ENCODE data around the gene SNAPC2. TPM values are rescaled to one million over a fixed set of nuclear protein-coding genes. Genes with fewer than 3 reads are reported as not detected.
A peak's percentile ranks its signal among the peaks of the same experiment; 100 is the strongest.

SNAPC2 gene
- total and polyA plus RNA-seq, 2 of the 13 experiments (the other 11 are each of a cell fraction or from before 2014, with no cell fraction given), result 10.2 to 12.7 TPM

DNA sequence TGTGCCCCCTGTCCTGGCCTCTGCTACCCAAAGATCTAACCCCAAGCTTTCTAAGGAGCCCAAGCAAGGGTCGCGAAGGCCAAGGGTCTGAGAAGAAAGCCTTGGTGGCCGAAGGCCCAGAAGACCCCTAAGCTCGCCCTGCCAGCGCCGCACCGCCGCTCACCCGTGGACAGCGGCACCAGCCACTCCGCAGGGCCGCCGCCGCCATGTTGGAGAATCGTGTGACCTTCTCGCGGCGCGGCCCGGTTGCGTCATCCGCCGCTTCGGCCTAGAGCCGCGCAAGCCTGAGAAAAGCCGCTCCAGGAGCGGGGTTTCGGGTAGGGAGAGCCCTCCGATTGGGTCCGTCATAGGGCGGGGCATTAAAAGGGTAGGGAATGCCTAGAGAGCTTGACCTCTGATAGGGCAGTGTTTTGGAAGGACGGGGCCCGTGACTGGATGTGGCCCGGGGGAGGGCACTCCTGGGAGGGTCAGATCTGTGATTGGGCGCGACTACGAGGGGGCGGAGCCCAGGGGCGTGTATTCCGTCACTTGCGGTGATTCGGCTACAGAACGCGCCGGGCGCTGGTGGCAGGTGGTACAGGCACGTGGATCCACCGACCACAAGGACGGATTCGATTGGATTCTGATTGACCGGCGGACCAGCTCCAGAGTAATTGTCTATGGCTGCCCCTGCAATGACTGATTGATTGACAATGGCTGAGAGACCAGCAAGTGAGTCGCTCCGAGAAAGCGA lies 23.5 kb downstream of the SNAPC2 start, which contains the start of gene TIMM44 (continued):
- TF ChIP-seq, protein P1, sequence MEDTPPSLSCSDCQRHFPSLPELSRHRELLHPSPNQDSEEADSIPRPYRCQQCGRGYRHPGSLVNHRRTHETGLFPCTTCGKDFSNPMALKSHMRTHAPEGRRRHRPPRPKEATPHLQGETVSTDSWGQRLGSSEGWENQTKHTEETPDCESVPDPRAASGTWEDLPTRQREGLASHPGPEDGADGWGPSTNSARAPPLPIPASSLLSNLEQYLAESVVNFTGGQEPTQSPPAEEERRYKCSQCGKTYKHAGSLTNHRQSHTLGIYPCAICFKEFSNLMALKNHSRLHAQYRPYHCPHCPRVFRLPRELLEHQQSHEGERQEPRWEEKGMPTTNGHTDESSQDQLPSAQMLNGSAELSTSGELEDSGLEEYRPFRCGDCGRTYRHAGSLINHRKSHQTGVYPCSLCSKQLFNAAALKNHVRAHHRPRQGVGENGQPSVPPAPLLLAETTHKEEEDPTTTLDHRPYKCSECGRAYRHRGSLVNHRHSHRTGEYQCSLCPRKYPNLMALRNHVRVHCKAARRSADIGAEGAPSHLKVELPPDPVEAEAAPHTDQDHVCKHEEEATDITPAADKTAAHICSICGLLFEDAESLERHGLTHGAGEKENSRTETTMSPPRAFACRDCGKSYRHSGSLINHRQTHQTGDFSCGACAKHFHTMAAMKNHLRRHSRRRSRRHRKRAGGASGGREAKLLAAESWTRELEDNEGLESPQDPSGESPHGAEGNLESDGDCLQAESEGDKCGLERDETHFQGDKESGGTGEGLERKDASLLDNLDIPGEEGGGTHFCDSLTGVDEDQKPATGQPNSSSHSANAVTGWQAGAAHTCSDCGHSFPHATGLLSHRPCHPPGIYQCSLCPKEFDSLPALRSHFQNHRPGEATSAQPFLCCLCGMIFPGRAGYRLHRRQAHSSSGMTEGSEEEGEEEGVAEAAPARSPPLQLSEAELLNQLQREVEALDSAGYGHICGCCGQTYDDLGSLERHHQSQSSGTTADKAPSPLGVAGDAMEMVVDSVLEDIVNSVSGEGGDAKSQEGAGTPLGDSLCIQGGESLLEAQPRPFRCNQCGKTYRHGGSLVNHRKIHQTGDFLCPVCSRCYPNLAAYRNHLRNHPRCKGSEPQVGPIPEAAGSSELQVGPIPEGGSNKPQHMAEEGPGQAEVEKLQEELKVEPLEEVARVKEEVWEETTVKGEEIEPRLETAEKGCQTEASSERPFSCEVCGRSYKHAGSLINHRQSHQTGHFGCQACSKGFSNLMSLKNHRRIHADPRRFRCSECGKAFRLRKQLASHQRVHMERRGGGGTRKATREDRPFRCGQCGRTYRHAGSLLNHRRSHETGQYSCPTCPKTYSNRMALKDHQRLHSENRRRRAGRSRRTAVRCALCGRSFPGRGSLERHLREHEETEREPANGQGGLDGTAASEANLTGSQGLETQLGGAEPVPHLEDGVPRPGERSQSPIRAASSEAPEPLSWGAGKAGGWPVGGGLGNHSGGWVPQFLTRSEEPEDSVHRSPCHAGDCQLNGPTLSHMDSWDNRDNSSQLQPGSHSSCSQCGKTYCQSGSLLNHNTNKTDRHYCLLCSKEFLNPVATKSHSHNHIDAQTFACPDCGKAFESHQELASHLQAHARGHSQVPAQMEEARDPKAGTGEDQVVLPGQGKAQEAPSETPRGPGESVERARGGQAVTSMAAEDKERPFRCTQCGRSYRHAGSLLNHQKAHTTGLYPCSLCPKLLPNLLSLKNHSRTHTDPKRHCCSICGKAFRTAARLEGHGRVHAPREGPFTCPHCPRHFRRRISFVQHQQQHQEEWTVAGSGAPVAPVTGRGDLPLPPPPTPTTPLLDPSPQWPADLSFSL (CRISPR knock-in tag; IDR thresholded peaks at IDR 0.05), result no peak
- TF ChIP-seq ZNF451 (CRISPR knock-in tag; IDR thresholded peaks at IDR 0.05) (0 out of 2 replicates have a peak, but pooled peaks have one; percentile 32), NFYC (CRISPR knock-in tag; IDR thresholded peaks at IDR 0.05) (peak; percentile 90), MIXL1 (CRISPR knock-in tag; IDR thresholded peaks at IDR 0.05) (0 out of 2 replicates have a peak, but pooled peaks have one; percentile 30), TEAD2 (CRISPR knock-in tag; IDR thresholded peaks at IDR 0.05) (no peak), KAT7 (CRISPR knock-in tag; IDR thresholded peaks at IDR 0.05; ENCODE audit: borderline replicate concordance) (peak; percentile 78; the same call in 1 of the 2 replicates), SAP130 (CRISPR knock-in tag; IDR thresholded peaks at IDR 0.05; ENCODE audit: low read depth) (peak; percentile 96), KDM5B (CRISPR knock-in tag; IDR thresholded peaks at IDR 0.05; ENCODE audit: borderline replicate concordance) (peak; percentile 87; the same call in 1 of the 2 replicates), BORCS8-MEF2B (CRISPR knock-in tag; IDR thresholded peaks at IDR 0.05) (peak; percentile 80), ZNF598 (CRISPR knock-in tag; IDR thresholded peaks at IDR 0.05; ENCODE audit: borderline replicate concordance) (peak; percentile 60; the same call in 1 of the 2 replicates), HNRNPLL (IDR thresholded peaks at IDR 0.05; ENCODE audit: low read depth, low read length, poor library complexity, severe bottlenecking) (peak; percentile 98), ZSCAN9 (CRISPR knock-in tag; IDR thresholded peaks at IDR 0.05; ENCODE audit: borderline replicate concordance) (peak; percentile 76; the same call in 1 of the 2 replicates), HOXA9 (CRISPR knock-in tag; IDR thresholded peaks at IDR 0.05; ENCODE audit: borderline replicate concordance) (no peak), RBM39 (IDR thresholded peaks at IDR 0.05; ENCODE audit: low read depth, low read length, poor library complexity, severe bottlenecking) (peak; percentile 70), SRSF4 (IDR thresholded peaks at IDR 0.05; ENCODE audit: low read depth, low read length, poor library complexity, severe bottlenecking) (no peak), KDM5A (IDR thresholded peaks at IDR 0.05; ENCODE audit: borderline replicate concordance, low read length) (peak; percentile 57; the same call in 1 of the 2 replicates), ZNF839 (CRISPR knock-in tag; IDR thresholded peaks at IDR 0.05; ENCODE audit: borderline replicate concordance) (no peak)
- TF ChIP-seq, protein P2, sequence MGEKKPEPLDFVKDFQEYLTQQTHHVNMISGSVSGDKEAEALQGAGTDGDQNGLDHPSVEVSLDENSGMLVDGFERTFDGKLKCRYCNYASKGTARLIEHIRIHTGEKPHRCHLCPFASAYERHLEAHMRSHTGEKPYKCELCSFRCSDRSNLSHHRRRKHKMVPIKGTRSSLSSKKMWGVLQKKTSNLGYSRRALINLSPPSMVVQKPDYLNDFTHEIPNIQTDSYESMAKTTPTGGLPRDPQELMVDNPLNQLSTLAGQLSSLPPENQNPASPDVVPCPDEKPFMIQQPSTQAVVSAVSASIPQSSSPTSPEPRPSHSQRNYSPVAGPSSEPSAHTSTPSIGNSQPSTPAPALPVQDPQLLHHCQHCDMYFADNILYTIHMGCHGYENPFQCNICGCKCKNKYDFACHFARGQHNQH (CRISPR knock-in tag; IDR thresholded peaks at IDR 0.05), result peak; percentile 85
- TF ChIP-seq, protein P3, sequence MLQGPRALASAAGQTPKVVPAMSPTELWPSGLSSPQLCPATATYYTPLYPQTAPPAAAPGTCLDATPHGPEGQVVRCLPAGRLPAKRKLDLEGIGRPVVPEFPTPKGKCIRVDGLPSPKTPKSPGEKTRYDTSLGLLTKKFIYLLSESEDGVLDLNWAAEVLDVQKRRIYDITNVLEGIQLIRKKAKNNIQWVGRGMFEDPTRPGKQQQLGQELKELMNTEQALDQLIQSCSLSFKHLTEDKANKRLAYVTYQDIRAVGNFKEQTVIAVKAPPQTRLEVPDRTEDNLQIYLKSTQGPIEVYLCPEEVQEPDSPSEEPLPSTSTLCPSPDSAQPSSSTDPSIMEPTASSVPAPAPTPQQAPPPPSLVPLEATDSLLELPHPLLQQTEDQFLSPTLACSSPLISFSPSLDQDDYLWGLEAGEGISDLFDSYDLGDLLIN (CRISPR knock-in tag; IDR thresholded peaks at IDR 0.05; ENCODE audit: borderline replicate concordance), result no peak
- TF ChIP-seq, protein P4, sequence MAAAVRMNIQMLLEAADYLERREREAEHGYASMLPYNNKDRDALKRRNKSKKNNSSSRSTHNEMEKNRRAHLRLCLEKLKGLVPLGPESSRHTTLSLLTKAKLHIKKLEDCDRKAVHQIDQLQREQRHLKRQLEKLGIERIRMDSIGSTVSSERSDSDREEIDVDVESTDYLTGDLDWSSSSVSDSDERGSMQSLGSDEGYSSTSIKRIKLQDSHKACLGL (CRISPR knock-in tag; IDR thresholded peaks at IDR 0.05), result peak; percentile 99
